H9 (cell line): ENCODE measurements around the gene S100P. TPM values are rescaled to one million over a fixed set of nuclear protein-coding genes. Genes with fewer than 3 reads are reported as not detected.

Source experiments
- DNase-seq: peaks from one replicate; pipeline ENCODE4 v3.0.0-alpha.2; 2017
- H2AFZ ChIP-seq: one replicate; pipeline ENCODE4 v1.6.1; 2013; ENCODE audit warnings: mild to moderate bottlenecking, low read length, control low read depth, moderate library complexity
- H2AK5ac ChIP-seq: 2 replicates; pipeline ENCODE4 v1.6.1; 2013; ENCODE audit warnings: low read length, control low read depth, mixed read lengths; ENCODE audit not compliant: insufficient read length
- H2BK120ac ChIP-seq: one replicate; pipeline ENCODE4 v1.6.1; 2013; ENCODE audit warnings: low read depth, mild to moderate bottlenecking, low read length, control low read depth, inconsistent platforms; ENCODE audit not compliant: poor library complexity, severe bottlenecking
- H2BK12ac ChIP-seq: 2 replicates; pipeline ENCODE4 v1.6.1; 2013; ENCODE audit warnings: low read length, control low read depth, mixed read lengths, low read depth; ENCODE audit not compliant: insufficient read length
- H2BK15ac ChIP-seq: 2 replicates; pipeline ENCODE4 v1.6.1; 2013; ENCODE audit warnings: low read depth, low read length, control low read depth
- H2BK20ac ChIP-seq: one replicate; pipeline ENCODE4 v1.6.1; 2013; ENCODE audit warnings: low read depth, mild to moderate bottlenecking, low read length, control low read depth, inconsistent platforms; ENCODE audit not compliant: poor library complexity, severe bottlenecking
- H2BK5ac ChIP-seq: 2 replicates; pipeline ENCODE4 v1.6.1; 2013; ENCODE audit warnings: low read length, control low read depth, mixed read lengths; ENCODE audit not compliant: insufficient read length
- H3K14ac ChIP-seq: 2 replicates; pipeline ENCODE4 v1.6.1; 2013; ENCODE audit warnings: low read length, control low read depth; ENCODE audit not compliant: insufficient read depth
- H3K18ac ChIP-seq: 2 replicates; pipeline ENCODE4 v1.6.1; 2013; ENCODE audit warnings: low read depth, mild to moderate bottlenecking, mixed read lengths, low read length, control low read depth; ENCODE audit not compliant: insufficient read length
- H3K23ac ChIP-seq: 2 replicates; pipeline ENCODE4 v1.6.1; 2013; ENCODE audit warnings: low read length, control low read depth, mixed read lengths, low read depth; ENCODE audit not compliant: insufficient read length
- H3K23me2 ChIP-seq: 2 replicates; pipeline ENCODE4 v1.6.1; 2013; ENCODE audit warnings: low read depth, mild to moderate bottlenecking, mixed read lengths, low read length, control low read depth; ENCODE audit not compliant: insufficient read length, poor library complexity, severe bottlenecking
- H3K27ac ChIP-seq: 2 replicates; pipeline ENCODE4 v1.5.1; 2013; ENCODE audit warnings: low read length, control low read depth, mixed read lengths, low read depth; ENCODE audit not compliant: insufficient read length
- H3K27me3 ChIP-seq: 2 replicates; pipeline ENCODE4 v1.6.1; 2013; ENCODE audit warnings: low read length, control low read depth, inconsistent platforms; ENCODE audit not compliant: insufficient read depth
- H3K4ac ChIP-seq: 2 replicates; pipeline ENCODE4 v1.6.1; 2013; ENCODE audit warnings: low read depth, mild to moderate bottlenecking, control low read depth, inconsistent platforms, low read length, moderate library complexity
- H3K4me1 ChIP-seq: 2 replicates; pipeline ENCODE4 v1.6.1; 2013; ENCODE audit warnings: low read length, control low read depth, inconsistent platforms; ENCODE audit not compliant: insufficient read depth
- H3K4me2 ChIP-seq: 2 replicates; pipeline ENCODE4 v1.6.1; 2013; ENCODE audit warnings: low read length, control low read depth, mixed read lengths; ENCODE audit not compliant: insufficient read length, insufficient read depth
- H3K56ac ChIP-seq: 2 replicates; pipeline ENCODE4 v1.6.1; 2013; ENCODE audit warnings: low read depth, mild to moderate bottlenecking, mixed read lengths, low read length, control low read depth; ENCODE audit not compliant: insufficient read length
- H3K79me1 ChIP-seq: 2 replicates; pipeline ENCODE4 v1.6.1; 2013; ENCODE audit warnings: low read depth, mild to moderate bottlenecking, moderate library complexity, low read length, control low read depth, inconsistent platforms; ENCODE audit not compliant: insufficient read depth, poor library complexity, severe bottlenecking
- H3K79me2 ChIP-seq: 2 replicates; pipeline ENCODE4 v1.6.1; 2013; ENCODE audit warnings: low read length, control low read depth, inconsistent platforms; ENCODE audit not compliant: insufficient read depth
- H3K9ac ChIP-seq: 2 replicates; pipeline ENCODE4 v1.6.1; 2013; ENCODE audit warnings: low read length, control low read depth, mixed read lengths; ENCODE audit not compliant: insufficient read length; ENCODE audit errors: extremely low read depth
- H3K9me3 ChIP-seq: one replicate; pipeline ENCODE4 v1.6.1; 2013; ENCODE audit warnings: low read depth, low read length, inconsistent platforms; ENCODE audit not compliant: control insufficient read depth
- H3T11ph ChIP-seq: one replicate; pipeline ENCODE4 v1.6.1; 2013; ENCODE audit warnings: mild to moderate bottlenecking, low read length, control low read depth, inconsistent platforms
- H4K20me1 ChIP-seq: one replicate; pipeline ENCODE4 v1.6.1; 2013; ENCODE audit not compliant: control insufficient read depth, insufficient read length, insufficient read depth
- H4K5ac ChIP-seq: 2 replicates; pipeline ENCODE4 v1.6.1; 2013; ENCODE audit warnings: low read depth, mild to moderate bottlenecking, mixed read lengths, low read length, control low read depth; ENCODE audit not compliant: insufficient read length
- H4K8ac ChIP-seq: replicated peaks from 2 replicates; pipeline ENCODE4 v1.6.1; 2013; ENCODE audit warnings: low read length, control low read depth, mixed read lengths, low read depth; ENCODE audit not compliant: insufficient read length
- H4K91ac ChIP-seq: 2 replicates; pipeline ENCODE4 v1.6.1; 2013; ENCODE audit warnings: low read depth, mild to moderate bottlenecking, moderate library complexity, mixed read lengths, low read length, control low read depth; ENCODE audit not compliant: insufficient read length
- H3K27ac Mint-ChIP-seq, 3 experiments: 2 replicates in 2 of 3; 3 replicates in 1 of 3; pipeline ENCODE4 v1.8.0; 2020 to 2021; ENCODE audit warnings: mixed read lengths in 3 of 3, mild to moderate bottlenecking in 1 of 3, moderate library complexity in 1 of 3
- H3K27me3 Mint-ChIP-seq: 2 replicates; pipeline ENCODE4 v1.8.0; 2021; ENCODE audit warnings: low read depth, mild to moderate bottlenecking, moderate library complexity, mixed read lengths
- H3K36me3 Mint-ChIP-seq, 3 experiments: 2 replicates in 2 of 3; 3 replicates in 1 of 3; pipeline ENCODE4 v1.8.0; 2020 to 2021; ENCODE audit warnings: low read depth in 3 of 3, mixed read lengths in 3 of 3; ENCODE audit not compliant: insufficient read depth in 1 of 3
- H3K4me1 Mint-ChIP-seq, 2 experiments: 2 replicates each; pipeline ENCODE4 v1.8.0; 2020; ENCODE audit warnings: mixed read lengths in 2 of 2
- H3K4me3 Mint-ChIP-seq, 2 experiments: 2 replicates in 1 of 2; 3 replicates in 1 of 2; pipeline ENCODE4 v1.8.0; 2020 to 2021; ENCODE audit warnings: mild to moderate bottlenecking in 2 of 2, mixed read lengths in 2 of 2, moderate library complexity in 1 of 2
- H3K9me3 Mint-ChIP-seq, 2 experiments: 2 replicates in 1 of 2; 3 replicates in 1 of 2; pipeline ENCODE4 v1.8.0; 2020; ENCODE audit warnings: mild to moderate bottlenecking in 2 of 2, mixed read lengths in 2 of 2, moderate library complexity in 1 of 2
- CTCF ChIP-seq: fragments of 200-600 bp; sonication (generic); conservative IDR thresholded peaks from 3 replicates; pipeline ENCODE4 v1.8.0; 2021; ENCODE audit warnings: antibody characterized with exemption, mild to moderate bottlenecking
- WGBS: extraction: QIAGEN DNeasy Blood & Tissue Kit; methylation state at CpG from one replicate; pipeline ENCODE4 v1.1.7; 2013; ENCODE audit warnings: missing lambda C conversion rate, low lambda C conversion rate, mixed read lengths; ENCODE audit not compliant: insufficient read length; ENCODE audit errors: extremely low coverage; 5-methylcytosine and 5-hydroxymethylcytosine counted together
- total RNA-seq: library from RNA; stranded (reverse); gene quantifications from 2 replicates; pipeline ENCODE4 v1.2.1, GENCODE V29; 2021

The S100P gene
- total RNA-seq, 1 experiment from 2014 or later, result not detected

- H3T11ph ChIP-seq, result no peak overlapping the region
- H4K8ac ChIP-seq, result no peak overlapping the region
- H4K5ac ChIP-seq, result no peak overlapping the region
- H2BK20ac ChIP-seq, result no peak overlapping the region
- H3K79me1 ChIP-seq, result no peaks in the 10 kb centered on the region
- no peak overlapping the region; the same call in 1 of the 2 replicates for H3K14ac ChIP-seq
- no peak overlapping the region for H3K4ac ChIP-seq
- Mint-ChIP-seq H3K4me3 (no peak overlapping the region), H3K9me3 (no peaks in the 10 kb centered on the region), H3K27ac (peak overlapping the region in 1 of 3 experiments; percentile 62; a peak in 1 of 7 replicates), H3K36me3 (no peaks in the 10 kb centered on the region), H3K4me1 (peaks cover 14 to 15% of the 10 kb centered on the region in 2 experiments), H3K27me3 (peaks cover 5% of the 10 kb centered on the region; the same call in 1 of the 2 replicates)
- H3K23me2 ChIP-seq, result no peaks in the 10 kb centered on the region
- no peak overlapping the region for H3K18ac ChIP-seq
- H3K79me2 ChIP-seq, result no peaks in the 10 kb centered on the region
- no peak overlapping the region for H2BK12ac ChIP-seq
- H3K9me3 ChIP-seq, result no peaks in the 10 kb centered on the region
- H3K4me2 ChIP-seq, result no peak overlapping the region
- H3K4me1 ChIP-seq, result 0 out of 2 replicates have a peak, but pooled peaks cover 3% of the 10 kb centered on the region
- no peak overlapping the region for H2BK120ac ChIP-seq
- H4K20me1 ChIP-seq, result no peaks in the 10 kb centered on the region
- WGBS, result no CpG with 5 or more reads among the region's 21 CpGs
- no peaks in the 10 kb centered on the region for H3K27me3 ChIP-seq
- no peak overlapping the region for H3K27ac ChIP-seq
- H4K91ac ChIP-seq, result no peak overlapping the region
- DNase-seq, result no peak
- no peak overlapping the region for H3K9ac ChIP-seq
- H2AFZ ChIP-seq, result no peak overlapping the region
- no peak overlapping the region for H2BK15ac ChIP-seq
- no peak overlapping the region for H2BK5ac ChIP-seq
- H2AK5ac ChIP-seq, result no peak overlapping the region
- no peak for TF ChIP-seq CTCF
- H3K23ac ChIP-seq, result no peak overlapping the region
- no peak overlapping the region for H3K56ac ChIP-seq
Measured at GRCh38 chr4:6732441-6733357, 39.0 kb downstream of the S100P start.
